Chondrocyte (in vitro differentiated cells): ENCODE data around the gene ARFGEF3. TPM values are rescaled to one million over a fixed set of nuclear protein-coding genes. Genes with fewer than 3 reads are reported as not detected.

Experiments
- DNase-seq: peaks from one replicate; pipeline ENCODE4 v3.0.0; 2021; ENCODE audit warnings: mixed read lengths, low spot score
- H3K27ac Mint-ChIP-seq: one replicate; pipeline ENCODE4 v1.8.0; 2021; ENCODE audit warnings: mild to moderate bottlenecking, moderate library complexity, mixed read lengths; ENCODE audit not compliant: unreplicated experiment
- H3K27me3 Mint-ChIP-seq: 2 replicates; pipeline ENCODE4 v1.8.0; 2021; ENCODE audit warnings: low read depth, mixed read lengths
- H3K36me3 Mint-ChIP-seq: 2 replicates; pipeline ENCODE4 v1.8.0; 2021; ENCODE audit warnings: low read depth, mixed read lengths
- H3K4me1 Mint-ChIP-seq: 2 replicates; pipeline ENCODE4 v1.8.0; 2021; ENCODE audit warnings: low read depth, mild to moderate bottlenecking, mixed read lengths
- H3K4me3 Mint-ChIP-seq: one replicate; pipeline ENCODE4 v1.8.0; 2021; ENCODE audit warnings: mild to moderate bottlenecking, moderate library complexity, mixed read lengths; ENCODE audit not compliant: unreplicated experiment
- H3K9me3 Mint-ChIP-seq: 2 replicates; pipeline ENCODE4 v1.8.0; 2021; ENCODE audit warnings: low read depth, mixed read lengths
- CTCF ChIP-seq: fragments of 200-600 bp; sonication (generic); IDR thresholded peaks from 2 replicates; pipeline ENCODE4 v1.5.0; 2021; ENCODE audit warnings: antibody characterized with exemption, mild to moderate bottlenecking, moderate library complexity
- total RNA-seq: library from RNA; stranded (reverse); gene quantifications from 3 replicates; pipeline ENCODE4 v1.2.1, GENCODE V29; 2021

The ARFGEF3 gene
- total RNA-seq, 1 donor from 2014 or later, result 2.7 TPM

DNA sequence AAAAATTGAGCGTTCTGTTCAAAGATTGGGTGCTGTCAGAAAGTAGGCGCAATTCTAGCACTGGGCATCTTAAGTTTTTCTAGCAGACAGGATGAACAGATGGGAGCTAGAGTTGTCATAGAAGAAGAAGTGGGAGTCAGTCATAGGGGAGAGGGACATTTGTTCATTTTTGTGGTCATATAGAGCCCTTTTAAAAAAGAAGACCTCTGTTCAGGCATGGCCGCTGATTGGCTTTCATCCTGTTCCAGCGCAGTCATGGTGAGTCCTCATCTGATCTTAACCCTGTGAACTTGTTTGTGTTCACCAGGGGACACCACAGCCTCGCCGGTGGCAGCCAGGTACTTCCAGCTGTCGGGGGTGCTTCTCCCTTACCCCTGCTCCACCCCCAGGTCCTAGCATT is 86.3 kb downstream of the ARFGEF3 start:
- DNase-seq, result no peak
- Mint-ChIP-seq H3K36me3 (no peaks in the 10 kb centered on the region), H3K4me1 (peaks cover 3% of the 10 kb centered on the region), H3K4me3 (no peak overlapping the region), H3K9me3 (no peaks in the 10 kb centered on the region), H3K27me3 (no peaks in the 10 kb centered on the region), H3K27ac (no peak overlapping the region)
- no peak for TF ChIP-seq CTCF

GRCh38 chr6:138248878-138249277 is 87.1 kb downstream of the ARFGEF3 start:
- Mint-ChIP-seq H3K36me3 (no peaks in the 10 kb centered on the region), H3K4me3 (no peak overlapping the region), H3K27me3 (no peaks in the 10 kb centered on the region), H3K9me3 (no peaks in the 10 kb centered on the region), H3K27ac (no peak overlapping the region), H3K4me1 (peaks cover 3% of the 10 kb centered on the region)
- DNase-seq, result no peak
- TF ChIP-seq CTCF, result no peak

GRCh38 chr6:138250053-138250452 is 88.3 kb downstream of the ARFGEF3 start:
- H3K4me1 Mint-ChIP-seq, result peaks cover 3% of the 10 kb centered on the region
- no peaks in the 10 kb centered on the region for H3K36me3 Mint-ChIP-seq
- no peaks in the 10 kb centered on the region for H3K27me3 Mint-ChIP-seq
- no peak overlapping the region for H3K27ac Mint-ChIP-seq
- H3K9me3 Mint-ChIP-seq, result no peaks in the 10 kb centered on the region
- no peak for DNase-seq
- H3K4me3 Mint-ChIP-seq, result no peak overlapping the region
- TF ChIP-seq CTCF, result no peak

DNA sequence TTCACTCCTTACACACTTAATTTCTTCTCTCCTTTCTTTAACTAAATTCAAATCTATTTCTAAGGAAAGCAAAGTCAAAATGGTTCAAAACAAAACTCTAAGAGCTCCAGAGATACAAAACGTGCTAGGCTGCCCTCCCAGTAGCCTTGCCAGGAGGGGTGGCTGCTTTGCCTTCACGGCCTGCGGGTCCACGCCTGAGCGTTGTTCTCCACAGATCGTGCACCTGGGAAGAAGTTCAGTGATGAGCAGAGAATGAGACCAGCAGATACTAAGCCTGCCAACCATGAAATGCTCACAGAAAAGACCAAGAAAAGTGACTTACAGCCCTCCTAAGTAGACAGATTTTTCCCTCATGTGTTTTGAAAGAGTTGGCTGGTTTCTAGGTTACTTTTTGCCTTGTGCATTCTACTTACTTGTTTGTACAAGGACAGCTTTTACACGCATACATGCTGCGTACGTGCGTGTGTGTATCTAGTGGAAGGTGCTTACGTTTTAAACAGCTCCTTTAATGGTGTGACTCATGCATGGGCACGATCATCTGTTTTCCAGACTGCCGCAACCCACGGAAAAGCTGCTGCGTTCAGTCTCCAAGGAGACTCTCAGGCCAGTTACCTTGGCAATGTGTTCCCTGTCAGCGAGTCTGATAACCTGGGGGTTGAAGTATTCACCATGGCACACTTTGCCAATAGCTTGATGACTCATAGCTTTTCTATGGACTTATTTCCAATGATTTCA is 88.9 kb downstream of the ARFGEF3 start:
- no peak overlapping the region for H3K4me3 Mint-ChIP-seq
- H3K27me3 Mint-ChIP-seq, result no peaks in the 10 kb centered on the region
- H3K27ac Mint-ChIP-seq, result no peak overlapping the region
- no peaks in the 10 kb centered on the region for H3K9me3 Mint-ChIP-seq
- peaks cover 3% of the 10 kb centered on the region for H3K4me1 Mint-ChIP-seq
- H3K36me3 Mint-ChIP-seq, result no peaks in the 10 kb centered on the region
- TF ChIP-seq CTCF, result no peak
- no peak for DNase-seq

GRCh38 chr6:138253731-138254130 is 92.0 kb downstream of the ARFGEF3 start:
- H3K9me3 Mint-ChIP-seq, result no peaks in the 10 kb centered on the region
- no peaks in the 10 kb centered on the region for H3K36me3 Mint-ChIP-seq
- DNase-seq, result no peak
- TF ChIP-seq CTCF, result no peak
- H3K4me1 Mint-ChIP-seq, result peaks cover 3% of the 10 kb centered on the region
- no peak overlapping the region for H3K4me3 Mint-ChIP-seq
- no peak overlapping the region for H3K27ac Mint-ChIP-seq
- no peaks in the 10 kb centered on the region for H3K27me3 Mint-ChIP-seq
